ENCODE data around the gene KREMEN2.

KREMEN2 gene

DNA sequence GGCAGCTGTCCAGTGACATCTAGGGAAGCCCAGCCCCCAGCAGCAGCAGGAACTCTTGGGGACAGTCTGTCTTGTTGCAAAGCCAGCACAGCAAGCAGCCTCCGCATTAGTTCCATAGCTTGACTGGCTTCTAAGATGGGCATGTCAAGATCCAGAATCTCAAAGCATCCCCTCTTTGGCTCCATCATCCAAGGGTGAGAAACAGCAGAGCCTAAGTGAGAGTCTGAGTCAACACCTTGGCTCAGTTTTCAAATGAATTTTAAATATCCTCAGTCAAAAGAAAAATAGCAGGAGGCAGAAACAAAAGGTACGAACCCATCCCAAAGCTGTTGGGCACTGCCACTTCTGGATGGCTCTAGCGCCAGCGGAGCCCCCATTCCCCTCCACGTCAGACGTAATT, 50.9 kb downstream of the KREMEN2 start:
- TF ChIP-seq, protein P1, sequence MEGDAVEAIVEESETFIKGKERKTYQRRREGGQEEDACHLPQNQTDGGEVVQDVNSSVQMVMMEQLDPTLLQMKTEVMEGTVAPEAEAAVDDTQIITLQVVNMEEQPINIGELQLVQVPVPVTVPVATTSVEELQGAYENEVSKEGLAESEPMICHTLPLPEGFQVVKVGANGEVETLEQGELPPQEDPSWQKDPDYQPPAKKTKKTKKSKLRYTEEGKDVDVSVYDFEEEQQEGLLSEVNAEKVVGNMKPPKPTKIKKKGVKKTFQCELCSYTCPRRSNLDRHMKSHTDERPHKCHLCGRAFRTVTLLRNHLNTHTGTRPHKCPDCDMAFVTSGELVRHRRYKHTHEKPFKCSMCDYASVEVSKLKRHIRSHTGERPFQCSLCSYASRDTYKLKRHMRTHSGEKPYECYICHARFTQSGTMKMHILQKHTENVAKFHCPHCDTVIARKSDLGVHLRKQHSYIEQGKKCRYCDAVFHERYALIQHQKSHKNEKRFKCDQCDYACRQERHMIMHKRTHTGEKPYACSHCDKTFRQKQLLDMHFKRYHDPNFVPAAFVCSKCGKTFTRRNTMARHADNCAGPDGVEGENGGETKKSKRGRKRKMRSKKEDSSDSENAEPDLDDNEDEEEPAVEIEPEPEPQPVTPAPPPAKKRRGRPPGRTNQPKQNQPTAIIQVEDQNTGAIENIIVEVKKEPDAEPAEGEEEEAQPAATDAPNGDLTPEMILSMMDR (IDR thresholded peaks at IDR 0.05; ENCODE audit: insufficient read depth, low read depth, low read length, missing control alignments) = no peak
- no peak for DNase-seq (ENCODE audit: low read depth)
- H3K4me3 ChIP-seq (ENCODE audit: low read depth, low read length) = no peak overlapping the region

DNA sequence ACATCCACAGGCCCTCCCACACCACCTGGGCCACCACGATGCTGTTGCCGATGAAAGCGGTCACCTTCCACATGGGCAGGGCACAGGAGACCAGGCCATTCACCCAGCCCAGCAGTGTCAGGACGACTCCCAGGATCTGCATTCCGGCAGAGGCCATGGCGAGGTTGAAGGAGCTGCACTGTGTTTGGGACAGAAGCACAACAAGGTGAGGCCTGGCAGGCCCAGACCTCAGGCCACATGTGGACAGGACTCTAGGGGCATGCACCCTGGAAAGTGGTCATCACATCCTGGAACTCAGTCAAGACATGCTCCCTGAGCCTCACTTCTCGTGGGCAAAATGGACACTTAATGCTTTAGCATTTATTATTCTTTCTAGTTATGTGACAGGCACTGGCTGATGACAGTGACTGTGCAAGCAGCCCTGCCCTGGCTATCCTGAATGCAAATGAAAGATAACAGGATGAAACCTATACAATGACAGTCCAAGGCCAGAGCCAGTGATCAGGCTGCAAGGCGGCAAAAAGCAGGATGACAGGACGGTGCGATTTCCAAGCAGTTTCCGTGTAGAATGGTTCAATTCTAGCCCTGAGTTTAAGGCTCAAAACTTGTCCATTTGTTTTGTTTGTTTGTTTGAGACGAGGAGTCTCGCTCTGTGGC, 51.9 kb downstream of the KREMEN2 start:
- DNase-seq (ENCODE audit: low read depth) = no peak

DNA sequence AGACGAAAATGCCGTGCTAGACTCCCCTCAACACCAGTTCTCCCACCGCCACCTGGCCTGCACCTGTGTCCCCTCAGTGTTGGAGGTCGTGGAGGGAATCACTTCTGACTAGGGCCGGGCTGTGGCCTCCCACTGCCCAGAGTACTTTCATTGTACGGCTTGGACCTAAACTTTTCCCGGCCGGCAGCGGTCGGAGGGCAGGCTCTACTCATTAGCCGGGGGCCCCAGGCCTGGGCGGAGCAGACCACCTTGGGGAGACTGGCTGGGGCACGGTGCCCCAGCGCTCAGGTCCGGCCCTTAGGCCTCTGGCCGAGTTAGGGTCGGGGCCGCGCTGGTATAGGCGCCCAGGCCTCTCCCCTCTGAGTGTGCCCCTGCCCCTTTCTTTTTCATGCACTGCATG, 53.3 kb downstream of the KREMEN2 start:
- TF ChIP-seq, protein P1 (IDR thresholded peaks at IDR 0.05; ENCODE audit: insufficient read depth, low read depth, low read length, missing control alignments) = no peak
- DNase-seq (ENCODE audit: low read depth) = no peak
- no peak overlapping the region for H3K4me3 ChIP-seq (ENCODE audit: low read depth, low read length)

More for the DNA sequence above, 51.9 kb downstream of the KREMEN2 start:
- TF ChIP-seq, protein P1 (IDR thresholded peaks at IDR 0.05; ENCODE audit: insufficient read depth, low read depth, low read length, missing control alignments) = no peak
- no peak overlapping the region for H3K4me3 ChIP-seq (ENCODE audit: low read depth, low read length)

Data from GM12865 (cell line).